Measurements from ENCODE around the gene SCYGR2. TPM values are rescaled to one million over a fixed set of nuclear protein-coding genes. Genes with fewer than 3 reads are reported as not detected.

Gene SCYGR2
- not detected for total RNA-seq

GRCh38 chr2:227598835-227599503 lies at the start of gene SCYGR2:
TSS of gene SCYGR2 (plus strand) at chr2:227598893. CDS start at chr2:227598893, 0 bp downstream.

GRCh38 chr2:227614740-227615139 lies 16.0 kb downstream of the SCYGR2 start, which contains the start of gene SCYGR3:
TSS of gene SCYGR3 (minus strand) at chr2:227614840. CDS start at chr2:227614840, 0 bp downstream.

GRCh38 chr2:227617316-227618230 lies 18.9 kb downstream of the SCYGR2 start, which contains the start of gene SCYGR4:
TSS of gene SCYGR4 (plus strand) at chr2:227617498. CDS start at chr2:227617498, 0 bp downstream.

Other genes with a start within 250 kb of the SCYGR2 start
- gene TM4SF20, start 219.6 kb upstream of the SCYGR2 start, total RNA-seq: not detected
- not detected for gene SCYGR1, start 210.9 kb upstream of the SCYGR2 start, total RNA-seq
- gene AGFG1, start 126.7 kb upstream of the SCYGR2 start, total RNA-seq: 79.8 TPM
- not detected for gene SCYGR3, start 15.9 kb downstream of the SCYGR2 start, total RNA-seq
- not detected for gene SCYGR4, start 18.6 kb downstream of the SCYGR2 start, total RNA-seq
- not detected for gene SCYGR5, start 67.9 kb downstream of the SCYGR2 start, total RNA-seq
- 15.9 TPM for gene SLC19A3, start 119.1 kb downstream of the SCYGR2 start, total RNA-seq
- not detected for gene SCYGR6, start 125.9 kb downstream of the SCYGR2 start, total RNA-seq
- gene SCYGR7, start 129.4 kb downstream of the SCYGR2 start, total RNA-seq: not detected
- gene SCYGR8, start 147.0 kb downstream of the SCYGR2 start, total RNA-seq: 0.41 TPM
- gene CCL20, start 214.9 kb downstream of the SCYGR2 start, total RNA-seq: 1.3 TPM

Data from metanephros (tissue), 1 donor.